HepG2 (cell line): ENCODE data around the gene PSMD4. TPM values are rescaled to one million over a fixed set of nuclear protein-coding genes. Genes with fewer than 3 reads are reported as not detected.

ENCODE experiments used
- ARHGAP35 ChIP-seq: sonication (generic); formaldehyde crosslinking; IDR thresholded peaks from 2 replicates; pipeline ENCODE4 v1.9.0; 2022; ENCODE audit warnings: mild to moderate bottlenecking, inconsistent platforms, moderate library complexity, missing genetic modification reagents, borderline replicate concordance
- ARID2 ChIP-seq: sonication (generic); formaldehyde crosslinking; IDR thresholded peaks from 2 replicates; pipeline ENCODE4 v1.8.1; 2022; ENCODE audit warnings: mild to moderate bottlenecking, missing genetic modification reagents, borderline replicate concordance
- ASH2L ChIP-seq: fragments of 300-600, 200-600 bp; sonication (generic); IDR thresholded peaks from 2 replicates; pipeline ENCODE4 v1.7.0; 2017; ENCODE audit warnings: low read depth, mild to moderate bottlenecking, moderate library complexity, mixed read lengths, low read length; ENCODE audit not compliant: insufficient read length
- CCAR2 ChIP-seq: fragments of 200-400 bp; formaldehyde crosslinking; optimal IDR thresholded peaks from 2 replicates; pipeline ENCODE3; 2018; ENCODE audit warnings: low read depth, mild to moderate bottlenecking, low read length, moderate library complexity
- CENPT ChIP-seq: sonication (generic); formaldehyde crosslinking; IDR thresholded peaks from 2 replicates; pipeline ENCODE4 v1.8.0; 2022; ENCODE audit warnings: low read depth, mild to moderate bottlenecking, moderate library complexity, missing genetic modification reagents
- CHD2 ChIP-seq: IDR thresholded peaks from 2 replicates; pipeline ENCODE4 v1.6.1; 2011; ENCODE audit warnings: low read depth, low read length, improper control_type of control experiment
- EEA1 ChIP-seq: sonication (generic); formaldehyde crosslinking; IDR thresholded peaks from 2 replicates; pipeline ENCODE4 v1.5.1; 2020; ENCODE audit warnings: mild to moderate bottlenecking, missing genetic modification reagents, borderline replicate concordance
- MXI1 ChIP-seq: IDR thresholded peaks from 3 replicates; pipeline ENCODE4 v1.6.1; 2012; ENCODE audit warnings: low read depth, low read length, inconsistent platforms, borderline replicate concordance
- NFRKB ChIP-seq: fragments of 450-650 bp; IDR thresholded peaks from 2 replicates; pipeline ENCODE4 v1.6.1; 2017
- NR2C2 ChIP-seq: sonication (generic); formaldehyde crosslinking; IDR thresholded peaks from 2 replicates; pipeline ENCODE4 v1.4.0; 2020; ENCODE audit warnings: missing genetic modification reagents, mild to moderate bottlenecking, moderate library complexity, borderline replicate concordance
- POGZ ChIP-seq: sonication (generic); formaldehyde crosslinking; IDR thresholded peaks from 2 replicates; pipeline ENCODE4 v1.4.0; 2020; ENCODE audit warnings: mild to moderate bottlenecking, missing genetic modification reagents
- SAFB2 ChIP-seq: sonication (generic); formaldehyde crosslinking; IDR thresholded peaks from 2 replicates; pipeline ENCODE4 v1.5.1; 2020; ENCODE audit warnings: missing genetic modification reagents, low read depth, mild to moderate bottlenecking, borderline replicate concordance
- TSC22D2 ChIP-seq: sonication (generic); formaldehyde crosslinking; IDR thresholded peaks from 2 replicates; pipeline ENCODE4 v1.5.1; 2020; ENCODE audit warnings: missing genetic modification reagents, mild to moderate bottlenecking, borderline replicate concordance
- ZFP36L1 ChIP-seq: sonication (generic); formaldehyde crosslinking; IDR thresholded peaks from 2 replicates; pipeline ENCODE4 v1.8.0; 2022; ENCODE audit warnings: mild to moderate bottlenecking, missing genetic modification reagents, moderate library complexity
- ZNF101 ChIP-seq: sonication (generic); formaldehyde crosslinking; IDR thresholded peaks from 2 replicates; pipeline ENCODE4 v1.4.0; 2020; ENCODE audit warnings: mild to moderate bottlenecking, low read depth, missing genetic modification reagents, borderline replicate concordance
- ZNF350 ChIP-seq: sonication (generic); formaldehyde crosslinking; IDR thresholded peaks from 2 replicates; pipeline ENCODE4 v1.4.0; 2020; ENCODE audit warnings: mild to moderate bottlenecking, low read depth, missing genetic modification reagents, borderline replicate concordance
- ZNF782 ChIP-seq: sonication (generic); formaldehyde crosslinking; IDR thresholded peaks from 2 replicates; pipeline ENCODE4 v1.4.0; 2020; ENCODE audit warnings: missing genetic modification reagents, mild to moderate bottlenecking, borderline replicate concordance
- polyA plus RNA-seq, 8 experiments: library from polyadenylated mRNA; depleted of rRNA in 3 of 8; stranded (reverse) in 7 of 8; unstranded in 1 of 8; fragments of >200 nt; fragmentation: Illumina TruSeq in 4 of 8; extraction: Trizol in 4 of 8; gene quantifications; 2 replicates each; pipeline versions ENCODE4 v1.2.1 to v1.2.3, GENCODE V29; 2011 to 2016; ENCODE audit warnings: low read depth in 4 of 8, missing spikeins in 1 of 8, mixed read lengths in 1 of 8; ENCODE audit not compliant: insufficient read depth in 1 of 8
- total RNA-seq, 5 experiments: library from RNA; depleted of rRNA; stranded (reverse); fragments of >200 nt; fragmentation: Illumina TruSeq; extraction: Trizol; gene quantifications; 2 replicates each; pipeline ENCODE4 v1.2.3, GENCODE V29; 2016; ENCODE audit warnings: low read depth in 1 of 5
- TF ChIP-seq, protein P1 (sequence below): sonication (generic); formaldehyde crosslinking; IDR thresholded peaks from 2 replicates; pipeline ENCODE4 v1.9.0; 2021; ENCODE audit warnings: mild to moderate bottlenecking, missing genetic modification reagents
- TF ChIP-seq, protein P2 (sequence below): sonication (generic); formaldehyde crosslinking; IDR thresholded peaks from 2 replicates; pipeline ENCODE4 v1.5.1; 2020; ENCODE audit warnings: missing genetic modification reagents, mild to moderate bottlenecking, borderline replicate concordance

PSMD4 gene
- total and polyA plus RNA-seq, 2 of the 13 experiments (the other 11 are each of a cell fraction or from before 2014, with no cell fraction given) = 194 to 243 TPM

DNA sequence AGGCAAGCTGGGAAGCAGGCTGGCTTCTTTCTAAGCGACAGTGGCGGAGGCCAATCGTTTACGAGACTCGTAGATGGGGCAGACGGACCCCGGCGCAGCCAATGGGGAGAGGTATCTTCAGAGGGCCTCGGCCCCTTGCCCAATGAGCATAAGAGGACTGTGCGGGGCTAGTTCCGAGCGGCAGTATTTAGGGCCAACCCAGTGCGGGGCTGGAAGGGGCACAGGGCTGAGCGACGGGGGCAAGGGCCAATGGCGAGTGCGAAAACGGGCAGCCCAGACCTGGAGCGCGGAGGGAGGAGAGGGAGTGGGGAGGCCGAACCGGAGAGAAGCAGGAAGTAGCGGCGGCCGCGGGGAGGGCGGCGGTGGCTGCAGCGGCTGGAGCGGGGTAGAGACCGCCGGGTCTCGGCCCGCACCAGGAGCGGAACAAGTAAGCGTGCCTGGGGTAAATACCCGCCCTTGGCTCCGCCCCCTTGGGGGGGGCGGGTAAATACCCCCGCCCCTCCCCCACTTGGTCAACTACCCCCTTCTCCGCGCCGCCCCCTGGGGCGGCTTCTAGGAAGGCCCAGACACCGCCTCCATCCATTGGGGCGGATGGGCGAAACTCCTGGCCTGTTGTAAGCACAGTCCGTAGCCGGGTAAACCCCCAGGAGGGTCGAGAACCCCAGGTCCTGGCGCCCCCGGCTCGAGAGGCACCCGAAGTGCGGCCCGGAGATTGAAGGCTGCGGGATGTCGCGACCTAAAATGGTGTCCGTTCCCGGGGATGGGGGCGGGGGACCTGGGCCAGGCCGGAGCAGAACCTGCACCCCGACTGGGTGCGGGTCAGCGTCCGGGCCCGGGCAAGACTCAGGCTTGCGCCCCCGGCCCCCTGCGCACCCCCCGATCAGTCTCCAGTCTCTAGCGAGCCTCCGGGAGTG lies 27.7 kb downstream of the PSMD4 start, which contains the start of gene ZNF687 (continued):
- TF ChIP-seq CENPT (CRISPR knock-in tag) (no peak), TSC22D2 (no peak), POGZ (peak; percentile 35; the same call in 1 of the 2 replicates), NR2C2 (no peak), ZNF101 (CRISPR knock-in tag) (no peak), CHD2 (peak; percentile 80), CCAR2 (no peak), EEA1 (CRISPR knock-in tag) (no peak), ZFP36L1 (CRISPR knock-in tag) (no peak), ARHGAP35 (CRISPR knock-in tag) (no peak), ZNF782 (CRISPR knock-in tag) (no peak), ZNF350 (CRISPR knock-in tag) (no peak), MXI1 (peak; percentile 33; the same call in 1 of the 3 replicates), ARID2 (CRISPR knock-in tag) (no peak), SAFB2 (CRISPR knock-in tag) (no peak), ASH2L (peak; percentile 7), NFRKB (no peak)
- TF ChIP-seq, protein P1, sequence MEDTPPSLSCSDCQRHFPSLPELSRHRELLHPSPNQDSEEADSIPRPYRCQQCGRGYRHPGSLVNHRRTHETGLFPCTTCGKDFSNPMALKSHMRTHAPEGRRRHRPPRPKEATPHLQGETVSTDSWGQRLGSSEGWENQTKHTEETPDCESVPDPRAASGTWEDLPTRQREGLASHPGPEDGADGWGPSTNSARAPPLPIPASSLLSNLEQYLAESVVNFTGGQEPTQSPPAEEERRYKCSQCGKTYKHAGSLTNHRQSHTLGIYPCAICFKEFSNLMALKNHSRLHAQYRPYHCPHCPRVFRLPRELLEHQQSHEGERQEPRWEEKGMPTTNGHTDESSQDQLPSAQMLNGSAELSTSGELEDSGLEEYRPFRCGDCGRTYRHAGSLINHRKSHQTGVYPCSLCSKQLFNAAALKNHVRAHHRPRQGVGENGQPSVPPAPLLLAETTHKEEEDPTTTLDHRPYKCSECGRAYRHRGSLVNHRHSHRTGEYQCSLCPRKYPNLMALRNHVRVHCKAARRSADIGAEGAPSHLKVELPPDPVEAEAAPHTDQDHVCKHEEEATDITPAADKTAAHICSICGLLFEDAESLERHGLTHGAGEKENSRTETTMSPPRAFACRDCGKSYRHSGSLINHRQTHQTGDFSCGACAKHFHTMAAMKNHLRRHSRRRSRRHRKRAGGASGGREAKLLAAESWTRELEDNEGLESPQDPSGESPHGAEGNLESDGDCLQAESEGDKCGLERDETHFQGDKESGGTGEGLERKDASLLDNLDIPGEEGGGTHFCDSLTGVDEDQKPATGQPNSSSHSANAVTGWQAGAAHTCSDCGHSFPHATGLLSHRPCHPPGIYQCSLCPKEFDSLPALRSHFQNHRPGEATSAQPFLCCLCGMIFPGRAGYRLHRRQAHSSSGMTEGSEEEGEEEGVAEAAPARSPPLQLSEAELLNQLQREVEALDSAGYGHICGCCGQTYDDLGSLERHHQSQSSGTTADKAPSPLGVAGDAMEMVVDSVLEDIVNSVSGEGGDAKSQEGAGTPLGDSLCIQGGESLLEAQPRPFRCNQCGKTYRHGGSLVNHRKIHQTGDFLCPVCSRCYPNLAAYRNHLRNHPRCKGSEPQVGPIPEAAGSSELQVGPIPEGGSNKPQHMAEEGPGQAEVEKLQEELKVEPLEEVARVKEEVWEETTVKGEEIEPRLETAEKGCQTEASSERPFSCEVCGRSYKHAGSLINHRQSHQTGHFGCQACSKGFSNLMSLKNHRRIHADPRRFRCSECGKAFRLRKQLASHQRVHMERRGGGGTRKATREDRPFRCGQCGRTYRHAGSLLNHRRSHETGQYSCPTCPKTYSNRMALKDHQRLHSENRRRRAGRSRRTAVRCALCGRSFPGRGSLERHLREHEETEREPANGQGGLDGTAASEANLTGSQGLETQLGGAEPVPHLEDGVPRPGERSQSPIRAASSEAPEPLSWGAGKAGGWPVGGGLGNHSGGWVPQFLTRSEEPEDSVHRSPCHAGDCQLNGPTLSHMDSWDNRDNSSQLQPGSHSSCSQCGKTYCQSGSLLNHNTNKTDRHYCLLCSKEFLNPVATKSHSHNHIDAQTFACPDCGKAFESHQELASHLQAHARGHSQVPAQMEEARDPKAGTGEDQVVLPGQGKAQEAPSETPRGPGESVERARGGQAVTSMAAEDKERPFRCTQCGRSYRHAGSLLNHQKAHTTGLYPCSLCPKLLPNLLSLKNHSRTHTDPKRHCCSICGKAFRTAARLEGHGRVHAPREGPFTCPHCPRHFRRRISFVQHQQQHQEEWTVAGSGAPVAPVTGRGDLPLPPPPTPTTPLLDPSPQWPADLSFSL (CRISPR knock-in tag) = no peak
- TF ChIP-seq, protein P2, sequence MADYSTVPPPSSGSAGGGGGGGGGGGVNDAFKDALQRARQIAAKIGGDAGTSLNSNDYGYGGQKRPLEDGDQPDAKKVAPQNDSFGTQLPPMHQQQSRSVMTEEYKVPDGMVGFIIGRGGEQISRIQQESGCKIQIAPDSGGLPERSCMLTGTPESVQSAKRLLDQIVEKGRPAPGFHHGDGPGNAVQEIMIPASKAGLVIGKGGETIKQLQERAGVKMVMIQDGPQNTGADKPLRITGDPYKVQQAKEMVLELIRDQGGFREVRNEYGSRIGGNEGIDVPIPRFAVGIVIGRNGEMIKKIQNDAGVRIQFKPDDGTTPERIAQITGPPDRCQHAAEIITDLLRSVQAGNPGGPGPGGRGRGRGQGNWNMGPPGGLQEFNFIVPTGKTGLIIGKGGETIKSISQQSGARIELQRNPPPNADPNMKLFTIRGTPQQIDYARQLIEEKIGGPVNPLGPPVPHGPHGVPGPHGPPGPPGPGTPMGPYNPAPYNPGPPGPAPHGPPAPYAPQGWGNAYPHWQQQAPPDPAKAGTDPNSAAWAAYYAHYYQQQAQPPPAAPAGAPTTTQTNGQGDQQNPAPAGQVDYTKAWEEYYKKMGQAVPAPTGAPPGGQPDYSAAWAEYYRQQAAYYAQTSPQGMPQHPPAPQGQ = no peak
